H9 (cell line): ENCODE measurements around the gene YOD1. TPM values are rescaled to one million over a fixed set of nuclear protein-coding genes. Genes with fewer than 3 reads are reported as not detected.

Experiments
- DNase-seq: peaks from one replicate; pipeline ENCODE4 v3.0.0-alpha.2; 2017
- H2AFZ ChIP-seq: one replicate; pipeline ENCODE4 v1.6.1; 2013; ENCODE audit warnings: mild to moderate bottlenecking, low read length, control low read depth, moderate library complexity
- H2AK5ac ChIP-seq: 2 replicates; pipeline ENCODE4 v1.6.1; 2013; ENCODE audit warnings: low read length, control low read depth, mixed read lengths; ENCODE audit not compliant: insufficient read length
- H2BK120ac ChIP-seq: one replicate; pipeline ENCODE4 v1.6.1; 2013; ENCODE audit warnings: low read depth, mild to moderate bottlenecking, low read length, control low read depth, inconsistent platforms; ENCODE audit not compliant: poor library complexity, severe bottlenecking
- H2BK12ac ChIP-seq: 2 replicates; pipeline ENCODE4 v1.6.1; 2013; ENCODE audit warnings: low read length, control low read depth, mixed read lengths, low read depth; ENCODE audit not compliant: insufficient read length
- H2BK15ac ChIP-seq: 2 replicates; pipeline ENCODE4 v1.6.1; 2013; ENCODE audit warnings: low read depth, low read length, control low read depth
- H2BK20ac ChIP-seq: one replicate; pipeline ENCODE4 v1.6.1; 2013; ENCODE audit warnings: low read depth, mild to moderate bottlenecking, low read length, control low read depth, inconsistent platforms; ENCODE audit not compliant: poor library complexity, severe bottlenecking
- H2BK5ac ChIP-seq: 2 replicates; pipeline ENCODE4 v1.6.1; 2013; ENCODE audit warnings: low read length, control low read depth, mixed read lengths; ENCODE audit not compliant: insufficient read length
- H3K14ac ChIP-seq: 2 replicates; pipeline ENCODE4 v1.6.1; 2013; ENCODE audit warnings: low read length, control low read depth; ENCODE audit not compliant: insufficient read depth
- H3K18ac ChIP-seq: 2 replicates; pipeline ENCODE4 v1.6.1; 2013; ENCODE audit warnings: low read depth, mild to moderate bottlenecking, mixed read lengths, low read length, control low read depth; ENCODE audit not compliant: insufficient read length
- H3K23ac ChIP-seq: 2 replicates; pipeline ENCODE4 v1.6.1; 2013; ENCODE audit warnings: low read length, control low read depth, mixed read lengths, low read depth; ENCODE audit not compliant: insufficient read length
- H3K23me2 ChIP-seq: 2 replicates; pipeline ENCODE4 v1.6.1; 2013; ENCODE audit warnings: low read depth, mild to moderate bottlenecking, mixed read lengths, low read length, control low read depth; ENCODE audit not compliant: insufficient read length, poor library complexity, severe bottlenecking
- H3K27ac ChIP-seq: 2 replicates; pipeline ENCODE4 v1.5.1; 2013; ENCODE audit warnings: low read length, control low read depth, mixed read lengths, low read depth; ENCODE audit not compliant: insufficient read length
- H3K27me3 ChIP-seq: 2 replicates; pipeline ENCODE4 v1.6.1; 2013; ENCODE audit warnings: low read length, control low read depth, inconsistent platforms; ENCODE audit not compliant: insufficient read depth
- H3K4ac ChIP-seq: 2 replicates; pipeline ENCODE4 v1.6.1; 2013; ENCODE audit warnings: low read depth, mild to moderate bottlenecking, control low read depth, inconsistent platforms, low read length, moderate library complexity
- H3K4me1 ChIP-seq: 2 replicates; pipeline ENCODE4 v1.6.1; 2013; ENCODE audit warnings: low read length, control low read depth, inconsistent platforms; ENCODE audit not compliant: insufficient read depth
- H3K4me2 ChIP-seq: 2 replicates; pipeline ENCODE4 v1.6.1; 2013; ENCODE audit warnings: low read length, control low read depth, mixed read lengths; ENCODE audit not compliant: insufficient read length, insufficient read depth
- H3K56ac ChIP-seq: 2 replicates; pipeline ENCODE4 v1.6.1; 2013; ENCODE audit warnings: low read depth, mild to moderate bottlenecking, mixed read lengths, low read length, control low read depth; ENCODE audit not compliant: insufficient read length
- H3K79me1 ChIP-seq: 2 replicates; pipeline ENCODE4 v1.6.1; 2013; ENCODE audit warnings: low read depth, mild to moderate bottlenecking, moderate library complexity, low read length, control low read depth, inconsistent platforms; ENCODE audit not compliant: insufficient read depth, poor library complexity, severe bottlenecking
- H3K79me2 ChIP-seq: 2 replicates; pipeline ENCODE4 v1.6.1; 2013; ENCODE audit warnings: low read length, control low read depth, inconsistent platforms; ENCODE audit not compliant: insufficient read depth
- H3K9ac ChIP-seq: 2 replicates; pipeline ENCODE4 v1.6.1; 2013; ENCODE audit warnings: low read length, control low read depth, mixed read lengths; ENCODE audit not compliant: insufficient read length; ENCODE audit errors: extremely low read depth
- H3K9me3 ChIP-seq: one replicate; pipeline ENCODE4 v1.6.1; 2013; ENCODE audit warnings: low read depth, low read length, inconsistent platforms; ENCODE audit not compliant: control insufficient read depth
- H3T11ph ChIP-seq: one replicate; pipeline ENCODE4 v1.6.1; 2013; ENCODE audit warnings: mild to moderate bottlenecking, low read length, control low read depth, inconsistent platforms
- H4K20me1 ChIP-seq: one replicate; pipeline ENCODE4 v1.6.1; 2013; ENCODE audit not compliant: control insufficient read depth, insufficient read length, insufficient read depth
- H4K5ac ChIP-seq: 2 replicates; pipeline ENCODE4 v1.6.1; 2013; ENCODE audit warnings: low read depth, mild to moderate bottlenecking, mixed read lengths, low read length, control low read depth; ENCODE audit not compliant: insufficient read length
- H4K8ac ChIP-seq: replicated peaks from 2 replicates; pipeline ENCODE4 v1.6.1; 2013; ENCODE audit warnings: low read length, control low read depth, mixed read lengths, low read depth; ENCODE audit not compliant: insufficient read length
- H4K91ac ChIP-seq: 2 replicates; pipeline ENCODE4 v1.6.1; 2013; ENCODE audit warnings: low read depth, mild to moderate bottlenecking, moderate library complexity, mixed read lengths, low read length, control low read depth; ENCODE audit not compliant: insufficient read length
- H3K27ac Mint-ChIP-seq, 3 experiments: 2 replicates in 2 of 3; 3 replicates in 1 of 3; pipeline ENCODE4 v1.8.0; 2020 to 2021; ENCODE audit warnings: mixed read lengths in 3 of 3, mild to moderate bottlenecking in 1 of 3, moderate library complexity in 1 of 3
- H3K27me3 Mint-ChIP-seq: 2 replicates; pipeline ENCODE4 v1.8.0; 2021; ENCODE audit warnings: low read depth, mild to moderate bottlenecking, moderate library complexity, mixed read lengths
- H3K36me3 Mint-ChIP-seq, 3 experiments: 2 replicates in 2 of 3; 3 replicates in 1 of 3; pipeline ENCODE4 v1.8.0; 2020 to 2021; ENCODE audit warnings: low read depth in 3 of 3, mixed read lengths in 3 of 3; ENCODE audit not compliant: insufficient read depth in 1 of 3
- H3K4me1 Mint-ChIP-seq, 2 experiments: 2 replicates each; pipeline ENCODE4 v1.8.0; 2020; ENCODE audit warnings: mixed read lengths in 2 of 2
- H3K4me3 Mint-ChIP-seq, 2 experiments: 2 replicates in 1 of 2; 3 replicates in 1 of 2; pipeline ENCODE4 v1.8.0; 2020 to 2021; ENCODE audit warnings: mild to moderate bottlenecking in 2 of 2, mixed read lengths in 2 of 2, moderate library complexity in 1 of 2
- H3K9me3 Mint-ChIP-seq, 2 experiments: 2 replicates in 1 of 2; 3 replicates in 1 of 2; pipeline ENCODE4 v1.8.0; 2020; ENCODE audit warnings: mild to moderate bottlenecking in 2 of 2, mixed read lengths in 2 of 2, moderate library complexity in 1 of 2
- CTCF ChIP-seq: fragments of 200-600 bp; sonication (generic); conservative IDR thresholded peaks from 3 replicates; pipeline ENCODE4 v1.8.0; 2021; ENCODE audit warnings: antibody characterized with exemption, mild to moderate bottlenecking
- WGBS: extraction: QIAGEN DNeasy Blood & Tissue Kit; methylation state at CpG from one replicate; pipeline ENCODE4 v1.1.7; 2013; ENCODE audit warnings: missing lambda C conversion rate, low lambda C conversion rate, mixed read lengths; ENCODE audit not compliant: insufficient read length; ENCODE audit errors: extremely low coverage; 5-methylcytosine and 5-hydroxymethylcytosine counted together
- total RNA-seq: library from RNA; stranded (reverse); gene quantifications from 2 replicates; pipeline ENCODE4 v1.2.1, GENCODE V29; 2021

The YOD1 gene
- total RNA-seq, 1 experiment from 2014 or later, result 8.6 TPM

GRCh38 chr1:207027206-207027777 is 23.7 kb downstream of the YOD1 start:
- Histone ChIP-seq H3K18ac (no peak overlapping the region), H3K79me1 (no peaks in the 10 kb centered on the region), H2AFZ (no peak overlapping the region), H3K9ac (no peak overlapping the region), H3K4ac (no peak overlapping the region), H2BK12ac (no peak overlapping the region), H3K4me2 (no peak overlapping the region), H3K14ac (no peak overlapping the region; the same call in 1 of the 2 replicates), H3K4me1 (peaks cover 26% of the 10 kb centered on the region), H3T11ph (no peak overlapping the region), H2BK120ac (no peak overlapping the region), H2AK5ac (no peak overlapping the region), H3K23ac (no peak overlapping the region), H4K91ac (no peak overlapping the region), H3K27me3 (no peaks in the 10 kb centered on the region), H2BK5ac (no peak overlapping the region), H4K5ac (no peak overlapping the region), H3K9me3 (no peaks in the 10 kb centered on the region), H3K23me2 (no peaks in the 10 kb centered on the region), H3K27ac (no peak overlapping the region), H2BK20ac (no peak overlapping the region), H4K8ac (no peak overlapping the region), H3K56ac (no peak overlapping the region), H3K79me2 (no peaks in the 10 kb centered on the region; the same call in 1 of the 2 replicates), H4K20me1 (no peaks in the 10 kb centered on the region), H2BK15ac (no peak overlapping the region)
- H3K4me1 Mint-ChIP-seq, result peaks cover 42 to 48% of the 10 kb centered on the region in 2 experiments
- DNase-seq, result no peak
- TF ChIP-seq CTCF, result no peak
- peak overlapping the region in 2 of 3 experiments; percentile 8 to 52; a peak in 2 of 7 replicates for H3K27ac Mint-ChIP-seq
- no peaks in the 10 kb centered on the region for H3K27me3 Mint-ChIP-seq
- no peaks in the 10 kb centered on the region; a peak in 1 of 7 replicates for H3K36me3 Mint-ChIP-seq
- no peak overlapping the region; a peak in 1 of 5 replicates for H3K4me3 Mint-ChIP-seq
- H3K9me3 Mint-ChIP-seq, result no peaks in the 10 kb centered on the region
- no CpG with 5 or more reads among the region's 18 CpGs for WGBS
